SJSA1 (cell line): ENCODE measurements around the gene SERP1. TPM values are rescaled to one million over a fixed set of nuclear protein-coding genes. Genes with fewer than 3 reads are reported as not detected.

Source experiments
- DNase-seq, 2 experiments: peaks; one replicate each; pipeline ENCODE4 v3.0.0-alpha.2; 2015 to 2020; ENCODE audit warnings: low spot score in 2 of 2, low read depth in 1 of 2
- H3K27ac ChIP-seq: fragments of 250-450 bp; sonication (Bioruptor Pico); 2 replicates; pipeline ENCODE4 v1.5.1; 2020; ENCODE audit warnings: mild to moderate bottlenecking, moderate library complexity
- H3K27me3 ChIP-seq: fragments of 250-450 bp; sonication (Bioruptor Pico); replicated peaks from 2 replicates; pipeline ENCODE4 v1.5.1; 2020; ENCODE audit warnings: mild to moderate bottlenecking, moderate library complexity
- H3K36me3 ChIP-seq: fragments of 250-450 bp; sonication (Bioruptor Pico); 2 replicates; pipeline ENCODE4 v1.5.1; 2020; ENCODE audit warnings: mild to moderate bottlenecking
- H3K4me1 ChIP-seq: fragments of 250-450 bp; sonication (Bioruptor Pico); replicated peaks from 2 replicates; pipeline ENCODE4 v1.6.1; 2021; ENCODE audit warnings: mild to moderate bottlenecking
- H3K4me3 ChIP-seq: fragments of 250-450 bp; sonication (Bioruptor Pico); 2 replicates; pipeline ENCODE4 v1.5.1; 2020; ENCODE audit warnings: mild to moderate bottlenecking
- H3K9me3 ChIP-seq: fragments of 250-450 bp; sonication (Bioruptor Pico); replicated peaks from 2 replicates; pipeline ENCODE4 v1.5.1; 2020; ENCODE audit warnings: mild to moderate bottlenecking
- total RNA-seq: library from RNA; depleted of rRNA; stranded (reverse); fragments of >200 nt; shearing (Covaris generic); gene quantifications from 2 replicates; pipeline ENCODE4 v1.2.3, GENCODE V29; 2014; rRNA removed

SERP1 gene
- 93.9 and 225 TPM in 2 replicates for total RNA-seq

GRCh38 chr3:150546226-150547044, at the start of gene SERP1, which contains the start of gene EIF2A:
SERP1 (minus strand) TSS chr3:150546496; CDS start chr3:150546135, 361 bp downstream.
EIF2A (plus strand) TSS chr3:150546787; CDS start chr3:150546803, 16 bp downstream.
- Histone ChIP-seq H3K9me3 (no peaks in the 10 kb centered on the region), H3K36me3 (peaks cover 28% of the 10 kb centered on the region), H3K4me1 (peaks cover 13% of the 10 kb centered on the region; the same call in 1 of the 2 replicates), H3K27ac (peak within 1 kb of the TSS; percentile 84), H3K4me3 (peak within 1 kb of the TSS; percentile 87), H3K27me3 (no peaks in the 10 kb centered on the region)
- DNase-seq = peak; percentile 97 to 98

GRCh38 chr3:150594150-150594549, 47.9 kb upstream of the SERP1 start:
- H3K36me3 ChIP-seq = no peaks in the 10 kb centered on the region
- H3K4me1 ChIP-seq = peaks cover 3% of the 10 kb centered on the region
- H3K27ac ChIP-seq = no peak overlapping the region
- H3K4me3 ChIP-seq = no peak overlapping the region
- H3K9me3 ChIP-seq = no peaks in the 10 kb centered on the region
- no peaks in the 10 kb centered on the region for H3K27me3 ChIP-seq
- no peak for DNase-seq

- Histone ChIP-seq H3K27me3 (no peaks in the 10 kb centered on the region), H3K4me3 (no peak overlapping the region)
- no peak for DNase-seq
These were observed 43.5 kb upstream of the SERP1 start for GRCh38 chr3:150589759-150590158.

GRCh38 chr3:150588027-150588830, 41.9 kb upstream of the SERP1 start:
- no peaks in the 10 kb centered on the region for H3K27me3 ChIP-seq
- H3K27ac ChIP-seq = no peak overlapping the region
- H3K4me1 ChIP-seq = no peaks in the 10 kb centered on the region
- no peak overlapping the region for H3K4me3 ChIP-seq
- no peak for DNase-seq
- no peaks in the 10 kb centered on the region for H3K9me3 ChIP-seq
- peaks cover 21% of the 10 kb centered on the region for H3K36me3 ChIP-seq

More at GRCh38 chr3:150589759-150590158, 43.5 kb upstream of the SERP1 start:
- no peaks in the 10 kb centered on the region for H3K9me3 ChIP-seq
- peaks cover 10% of the 10 kb centered on the region for H3K36me3 ChIP-seq
- no peak overlapping the region for H3K27ac ChIP-seq
- no peaks in the 10 kb centered on the region for H3K4me1 ChIP-seq

- H3K27me3 ChIP-seq = no peaks in the 10 kb centered on the region
- DNase-seq = no peak
- H3K36me3 ChIP-seq = peaks cover 55% of the 10 kb centered on the region
- no peaks in the 10 kb centered on the region for H3K4me1 ChIP-seq
- H3K4me3 ChIP-seq = no peak overlapping the region
- no peak overlapping the region for H3K27ac ChIP-seq
- H3K9me3 ChIP-seq = no peaks in the 10 kb centered on the region
These were observed 36.7 kb upstream of the SERP1 start for GRCh38 chr3:150583028-150583427.

- no peaks in the 10 kb centered on the region for H3K27me3 ChIP-seq
- H3K27ac ChIP-seq = no peak overlapping the region
- no peaks in the 10 kb centered on the region for H3K9me3 ChIP-seq
- peaks cover 57% of the 10 kb centered on the region for H3K36me3 ChIP-seq
- no peak overlapping the region for H3K4me3 ChIP-seq
- no peaks in the 10 kb centered on the region for H3K4me1 ChIP-seq
- DNase-seq = no peak
These were observed 36.3 kb upstream of the SERP1 start for GRCh38 chr3:150582620-150583019.

- H3K9me3 ChIP-seq = no peaks in the 10 kb centered on the region
- H3K27ac ChIP-seq = no peak overlapping the region
- H3K36me3 ChIP-seq = peaks cover 69% of the 10 kb centered on the region
- no peak overlapping the region for H3K4me3 ChIP-seq
- DNase-seq = no peak
- no peaks in the 10 kb centered on the region for H3K27me3 ChIP-seq
- no peaks in the 10 kb centered on the region for H3K4me1 ChIP-seq
These were observed 34.9 kb upstream of the SERP1 start for GRCh38 chr3:150581174-150581573.

GRCh38 chr3:150577855-150578254, 31.6 kb upstream of the SERP1 start:
- no peak overlapping the region for H3K27ac ChIP-seq
- no peaks in the 10 kb centered on the region for H3K9me3 ChIP-seq
- no peak overlapping the region for H3K4me3 ChIP-seq
- no peaks in the 10 kb centered on the region for H3K27me3 ChIP-seq
- H3K36me3 ChIP-seq = peaks cover 54% of the 10 kb centered on the region
- no peaks in the 10 kb centered on the region for H3K4me1 ChIP-seq
- no peak for DNase-seq

GRCh38 chr3:150567328-150567727, 21.0 kb upstream of the SERP1 start:
- Histone ChIP-seq H3K4me3 (no peak overlapping the region), H3K9me3 (no peaks in the 10 kb centered on the region), H3K27me3 (no peaks in the 10 kb centered on the region), H3K27ac (no peak overlapping the region), H3K36me3 (peaks cover 58% of the 10 kb centered on the region), H3K4me1 (no peaks in the 10 kb centered on the region)
- DNase-seq = no peak

GRCh38 chr3:150564243-150564642, 17.9 kb upstream of the SERP1 start:
- DNase-seq = no peak
- no peak overlapping the region for H3K4me3 ChIP-seq
- no peaks in the 10 kb centered on the region for H3K9me3 ChIP-seq
- H3K36me3 ChIP-seq = peaks cover 47% of the 10 kb centered on the region
- no peaks in the 10 kb centered on the region for H3K27me3 ChIP-seq
- H3K27ac ChIP-seq = no peak overlapping the region
- no peaks in the 10 kb centered on the region for H3K4me1 ChIP-seq

GRCh38 chr3:150557725-150558124, 11.4 kb upstream of the SERP1 start:
- Histone ChIP-seq H3K9me3 (no peaks in the 10 kb centered on the region), H3K27me3 (no peaks in the 10 kb centered on the region), H3K4me3 (no peak overlapping the region), H3K27ac (no peak overlapping the region), H3K4me1 (no peaks in the 10 kb centered on the region), H3K36me3 (peaks cover 37% of the 10 kb centered on the region)
- DNase-seq = no peak

GRCh38 chr3:150556792-150557191, 10.5 kb upstream of the SERP1 start:
- Histone ChIP-seq H3K4me3 (no peak overlapping the region), H3K27me3 (no peaks in the 10 kb centered on the region), H3K9me3 (no peaks in the 10 kb centered on the region), H3K27ac (no peak overlapping the region), H3K4me1 (no peaks in the 10 kb centered on the region), H3K36me3 (peaks cover 40% of the 10 kb centered on the region)
- DNase-seq = no peak

- peaks cover 43% of the 10 kb centered on the region for H3K36me3 ChIP-seq
- DNase-seq = no peak
These were observed 9.7 kb upstream of the SERP1 start for GRCh38 chr3:150555859-150556436.

More at GRCh38 chr3:150555859-150556436, 9.7 kb upstream of the SERP1 start:
- H3K4me1 ChIP-seq = no peaks in the 10 kb centered on the region
- no peaks in the 10 kb centered on the region for H3K27me3 ChIP-seq
- H3K9me3 ChIP-seq = no peaks in the 10 kb centered on the region
- no peak overlapping the region for H3K4me3 ChIP-seq
- no peak overlapping the region for H3K27ac ChIP-seq
